ENCODE measurements around the gene ZNF543.

DNA sequence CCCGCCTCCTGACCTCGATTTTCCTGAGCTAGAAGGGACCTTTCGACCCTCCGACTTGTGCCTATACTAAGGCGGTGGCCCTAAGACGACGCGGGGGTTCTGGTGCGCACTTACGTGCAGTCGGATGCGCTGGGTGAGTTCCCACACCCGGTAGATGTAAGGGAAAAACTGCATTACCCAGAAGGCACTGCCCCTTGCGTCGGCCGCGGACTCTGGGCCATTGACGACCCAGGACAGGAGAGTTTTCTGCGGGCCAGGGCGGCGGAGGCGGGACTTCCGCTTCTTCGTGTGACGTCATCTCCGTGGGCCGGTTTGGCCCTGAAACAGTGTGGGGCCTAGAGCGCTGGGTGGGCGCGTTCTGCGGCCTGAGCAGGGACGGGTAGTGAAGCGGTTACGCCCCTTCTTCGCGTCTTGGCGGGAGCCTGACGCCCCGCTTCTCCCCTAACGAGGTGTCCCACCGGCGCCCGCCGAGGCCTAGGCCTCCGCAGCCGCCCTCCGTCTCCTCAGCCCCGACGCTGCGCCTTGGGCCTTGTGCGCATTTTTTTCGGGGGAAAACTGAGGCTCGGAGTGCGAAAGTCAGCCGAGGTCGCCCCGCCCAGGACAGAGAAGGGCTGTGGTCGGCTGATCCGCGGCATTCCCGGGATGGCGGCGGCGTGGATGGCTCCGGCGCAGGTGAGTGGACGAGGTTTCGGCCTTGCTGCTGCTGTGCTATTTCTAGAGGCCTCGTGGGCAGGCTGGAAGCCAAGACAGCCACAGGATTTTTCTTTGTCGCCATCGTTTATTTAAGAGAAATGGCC, 39.9 kb upstream of the ZNF543 start, which contains the start of gene ZNF460:
- TF ChIP-seq, protein P1, sequence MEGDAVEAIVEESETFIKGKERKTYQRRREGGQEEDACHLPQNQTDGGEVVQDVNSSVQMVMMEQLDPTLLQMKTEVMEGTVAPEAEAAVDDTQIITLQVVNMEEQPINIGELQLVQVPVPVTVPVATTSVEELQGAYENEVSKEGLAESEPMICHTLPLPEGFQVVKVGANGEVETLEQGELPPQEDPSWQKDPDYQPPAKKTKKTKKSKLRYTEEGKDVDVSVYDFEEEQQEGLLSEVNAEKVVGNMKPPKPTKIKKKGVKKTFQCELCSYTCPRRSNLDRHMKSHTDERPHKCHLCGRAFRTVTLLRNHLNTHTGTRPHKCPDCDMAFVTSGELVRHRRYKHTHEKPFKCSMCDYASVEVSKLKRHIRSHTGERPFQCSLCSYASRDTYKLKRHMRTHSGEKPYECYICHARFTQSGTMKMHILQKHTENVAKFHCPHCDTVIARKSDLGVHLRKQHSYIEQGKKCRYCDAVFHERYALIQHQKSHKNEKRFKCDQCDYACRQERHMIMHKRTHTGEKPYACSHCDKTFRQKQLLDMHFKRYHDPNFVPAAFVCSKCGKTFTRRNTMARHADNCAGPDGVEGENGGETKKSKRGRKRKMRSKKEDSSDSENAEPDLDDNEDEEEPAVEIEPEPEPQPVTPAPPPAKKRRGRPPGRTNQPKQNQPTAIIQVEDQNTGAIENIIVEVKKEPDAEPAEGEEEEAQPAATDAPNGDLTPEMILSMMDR (IDR thresholded peaks at IDR 0.05; ENCODE audit: low read depth, low read length, poor library complexity, severe bottlenecking), result no peak
- TF ChIP-seq EZH2phosphoT487 (IDR thresholded peaks at IDR 0.05; ENCODE audit: borderline replicate concordance, low read length), result no peak

Data from DOHH2 (cell line).